ENCODE measurements around the gene SRSF9.

GRCh38 chr12:120465756-120466155 is 3.8 kb downstream of the SRSF9 start:
- no peak for TF ChIP-seq EZH2 (IDR thresholded peaks at IDR 0.05; ENCODE audit: borderline replicate concordance)
- TF ChIP-seq CTCF (IDR thresholded peaks at IDR 0.05; ENCODE audit: poor library complexity): no peak
- TF ChIP-seq EZH2phosphoT487 (IDR thresholded peaks at IDR 0.05; ENCODE audit: low read depth, severe bottlenecking, unreplicated experiment): no peak

Data from hepatocyte (in vitro differentiated cells).